H1 (cell line): ENCODE measurements around the gene BTN2A1. TPM values are rescaled to one million over a fixed set of nuclear protein-coding genes. Genes with fewer than 3 reads are reported as not detected.
A peak's percentile ranks its signal among the peaks of the same experiment; 100 is the strongest.

Source experiments
- CTCF ChIA-PET: fragments of 300-600 bp; sonication (Branson Sonifier 250); formaldehyde crosslinking; loops from one replicate; lab custom pipeline; 2021; ENCODE audit not compliant: partially characterized antibody; lab: Charles Lee
- POLR2A ChIA-PET: fragments of 300-600 bp; sonication (Branson Sonifier 250); formaldehyde crosslinking; loops from one replicate; lab custom pipeline; 2021; ENCODE audit warnings: inconsistent platforms; ENCODE audit not compliant: partially characterized antibody; lab: Charles Lee
- DNase-seq, 2 experiments: peaks; one replicate each; pipeline versions ENCODE4 v3.0.0 to v3.0.0-alpha.2; 2010 to 2022; ENCODE audit warnings: low spot score in 2 of 2, low read depth in 1 of 2, mixed read lengths in 1 of 2
- FAIRE-seq: peaks from 2 replicates; lab custom pipeline; 2011; peaks lifted over from hg19 to GRCh38; lab: Jason Lieb, UNC
- H2AFZ ChIP-seq: 2 replicates; pipeline ENCODE4 v1.8.1; 2012; ENCODE audit warnings: low read length, inconsistent platforms
- H2AK5ac ChIP-seq: 2 replicates; pipeline ENCODE4 v1.6.1; 2013; ENCODE audit warnings: low read depth, low read length
- H2BK120ac ChIP-seq: replicated peaks from 2 replicates; pipeline ENCODE3; 2013; ENCODE audit warnings: low read depth, low read length, inconsistent platforms
- H2BK12ac ChIP-seq: 2 replicates; pipeline ENCODE4 v1.6.1; 2013; ENCODE audit warnings: low read depth, low read length
- H2BK15ac ChIP-seq: 2 replicates; pipeline ENCODE4 v1.6.1; 2013; ENCODE audit warnings: low read length
- H2BK20ac ChIP-seq: 2 replicates; pipeline ENCODE4 v1.6.1; 2013; ENCODE audit warnings: low read length
- H2BK5ac ChIP-seq: 2 replicates; pipeline ENCODE4 v1.6.1; 2013; ENCODE audit warnings: low read depth, low read length
- H3K14ac ChIP-seq: 2 replicates; pipeline ENCODE4 v1.6.1; 2013; ENCODE audit warnings: inconsistent platforms; ENCODE audit not compliant: insufficient read length
- H3K18ac ChIP-seq: 2 replicates; pipeline ENCODE4 v1.6.1; 2013; ENCODE audit warnings: low read length; ENCODE audit errors: extremely low read depth
- H3K23ac ChIP-seq: 2 replicates; pipeline ENCODE4 v1.6.1; 2013; ENCODE audit warnings: inconsistent platforms; ENCODE audit not compliant: insufficient read length
- H3K23me2 ChIP-seq: 2 replicates; pipeline ENCODE4 v1.6.1; 2013; ENCODE audit warnings: low read depth, low read length
- H3K27ac ChIP-seq: 2 replicates; pipeline ENCODE4 v1.6.1; 2011; ENCODE audit warnings: low read depth, low read length, inconsistent platforms
- H3K27me3 ChIP-seq, 4 experiments: replicated peaks in 1 of 4; 1 replicate in 1 of 4; 2 replicates in 3 of 4; pipeline versions ENCODE4 v1.6.1 to v1.8.1; 2011 to 2013; ENCODE audit warnings: low read length in 3 of 4, mild to moderate bottlenecking in 3 of 4, inconsistent platforms in 2 of 4, mixed read lengths in 2 of 4, moderate library complexity in 1 of 4; ENCODE audit not compliant: control insufficient read depth in 3 of 4, insufficient read depth in 3 of 4; ENCODE audit errors: extremely low read depth in 1 of 4
- H3K36me3 ChIP-seq, 4 experiments: 2 replicates each; pipeline versions ENCODE4 v1.6.1 to v1.8.1; 2011 to 2013; ENCODE audit warnings: mild to moderate bottlenecking in 4 of 4, low read length in 3 of 4, moderate library complexity in 2 of 4, control low read depth in 1 of 4, inconsistent platforms in 1 of 4; ENCODE audit not compliant: insufficient read depth in 4 of 4, control insufficient read depth in 2 of 4
- H3K4ac ChIP-seq: replicated peaks from 2 replicates; pipeline ENCODE3; 2013; ENCODE audit warnings: low read length, low read depth, mixed read lengths, inconsistent platforms; ENCODE audit not compliant: insufficient read length
- H3K4me1 ChIP-seq, 4 experiments: replicated peaks in 1 of 4; 1 replicate in 1 of 4; 2 replicates in 3 of 4; pipeline versions ENCODE4 v1.6.1 to v1.8.1; 2011 to 2013; ENCODE audit warnings: low read length in 3 of 4, inconsistent platforms in 2 of 4, mixed read lengths in 1 of 4; ENCODE audit not compliant: insufficient read depth in 4 of 4, control insufficient read depth in 3 of 4
- H3K4me2 ChIP-seq, 2 experiments: 2 replicates each; pipeline versions ENCODE4 v1.6.1 to v1.8.1; 2011 to 2013; ENCODE audit warnings: low read depth in 2 of 2, low read length in 2 of 2, control low read depth in 1 of 2, inconsistent platforms in 1 of 2, mild to moderate bottlenecking in 1 of 2; ENCODE audit not compliant: insufficient read depth in 1 of 2
- H3K4me3 ChIP-seq, 4 experiments: fragments of 200-600, 300-600 bp in 1 of 4; sonication (generic), shearing (Covaris generic), sonication (Bioruptor Twin) in 1 of 4; 2 replicates each; pipeline versions ENCODE4 v1.5.1 to v1.8.1; 2011 to 2016; ENCODE audit warnings: low read length in 4 of 4, low read depth in 3 of 4, control low read depth in 2 of 4, inconsistent platforms in 2 of 4, mild to moderate bottlenecking in 2 of 4, mixed read lengths in 1 of 4, moderate library complexity in 1 of 4; ENCODE audit not compliant: insufficient read depth in 2 of 4; ENCODE audit errors: extremely low read depth in 1 of 4
- H3K56ac ChIP-seq: replicated peaks from 2 replicates; pipeline ENCODE3; 2013; ENCODE audit warnings: low read depth, mild to moderate bottlenecking, mixed read lengths, low read length, inconsistent platforms; ENCODE audit not compliant: insufficient read length
- H3K79me1 ChIP-seq: 2 replicates; pipeline ENCODE4 v1.6.1; 2013; ENCODE audit warnings: low read depth, low read length, control low read depth
- H3K79me2 ChIP-seq, 2 experiments: 2 replicates each; pipeline versions ENCODE4 v1.6.1 to v1.8.1; 2012 to 2013; ENCODE audit warnings: low read length in 2 of 2, mild to moderate bottlenecking in 2 of 2, inconsistent platforms in 1 of 2; ENCODE audit not compliant: insufficient read depth in 2 of 2, control insufficient read depth in 1 of 2
- H3K9ac ChIP-seq, 4 experiments: replicated peaks in 1 of 4; 1 replicate in 1 of 4; 2 replicates in 3 of 4; pipeline versions ENCODE4 v1.6.1 to v1.8.1; 2011 to 2013; ENCODE audit warnings: low read depth in 3 of 4, low read length in 3 of 4, control low read depth in 2 of 4, mild to moderate bottlenecking in 2 of 4, moderate library complexity in 2 of 4, inconsistent platforms in 1 of 4; ENCODE audit errors: extremely low read depth in 1 of 4
- H3K9me3 ChIP-seq, 2 experiments: 2 replicates each; pipeline versions ENCODE4 v1.6.1 to v1.8.1; 2012 to 2013; ENCODE audit warnings: mild to moderate bottlenecking in 2 of 2, moderate library complexity in 2 of 2, control low read depth in 1 of 2, inconsistent platforms in 1 of 2, low read depth in 1 of 2, low read length in 1 of 2, mixed read lengths in 1 of 2; ENCODE audit not compliant: insufficient read depth in 2 of 2
- H4K20me1 ChIP-seq, 2 experiments: replicated peaks in 1 of 2; 2 replicates each; pipeline versions ENCODE3 to v1.8.1; 2011 to 2013; ENCODE audit warnings: inconsistent platforms in 2 of 2, low read length in 2 of 2, mild to moderate bottlenecking in 1 of 2; ENCODE audit not compliant: insufficient read depth in 2 of 2, control insufficient read depth in 1 of 2
- H4K5ac ChIP-seq: 2 replicates; pipeline ENCODE4 v1.6.1; 2013; ENCODE audit warnings: low read length, low read depth, mixed read lengths, inconsistent platforms; ENCODE audit not compliant: insufficient read length
- H4K8ac ChIP-seq: 2 replicates; pipeline ENCODE4 v1.8.0; 2013; ENCODE audit warnings: mild to moderate bottlenecking, moderate library complexity, low read length, inconsistent platforms; ENCODE audit not compliant: insufficient read depth; ENCODE audit errors: extremely low read depth
- H4K91ac ChIP-seq: replicated peaks from 2 replicates; pipeline ENCODE3; 2013; ENCODE audit warnings: low read length, mixed read lengths, inconsistent platforms; ENCODE audit not compliant: insufficient read length
- ASH2L ChIP-seq: fragments of 200-600, 300-600 bp; sonication (generic); IDR thresholded peaks from one replicate; pipeline ENCODE4 v1.7.1; 2017; ENCODE audit warnings: low read length
- BRCA1 ChIP-seq: IDR thresholded peaks from 2 replicates; pipeline ENCODE4 v1.6.1; 2012; ENCODE audit warnings: low read depth, low read length, improper control_type of control experiment
- EP300 ChIP-seq, 2 experiments: IDR thresholded peaks; 1 replicate in 1 of 2; 2 replicates in 1 of 2; pipeline ENCODE4 v1.6.1; 2011 to 2012; ENCODE audit warnings: low read depth in 2 of 2, low read length in 2 of 2, mild to moderate bottlenecking in 2 of 2, borderline replicate concordance in 1 of 2, inconsistent platforms in 1 of 2, moderate library complexity in 1 of 2
- FOSL1 ChIP-seq: IDR thresholded peaks from 2 replicates; pipeline ENCODE4 v1.6.1; 2011; ENCODE audit warnings: mild to moderate bottlenecking, low read depth, low read length, moderate library complexity; ENCODE audit not compliant: insufficient read depth
- MAFK ChIP-seq: IDR thresholded peaks from 2 replicates; pipeline ENCODE4 v1.6.1; 2012; ENCODE audit warnings: low read depth, mild to moderate bottlenecking, improper control_type of control experiment, low read length
- RAD21 ChIP-seq, 2 experiments: IDR thresholded peaks in 1 of 2; conservative IDR thresholded peaks in 1 of 2; 2 replicates each; pipeline ENCODE4 v1.6.1; 2011; ENCODE audit warnings: low read depth in 2 of 2, low read length in 2 of 2, improper control_type of control experiment in 1 of 2, inconsistent platforms in 1 of 2, mild to moderate bottlenecking in 1 of 2, moderate library complexity in 1 of 2
- SIN3A ChIP-seq, 2 experiments: IDR thresholded peaks in 1 of 2; conservative IDR thresholded peaks in 1 of 2; 2 replicates each; pipeline ENCODE4 v1.6.1; 2011 to 2012; ENCODE audit warnings: low read length in 2 of 2, improper control_type of control experiment in 1 of 2, low read depth in 1 of 2, mild to moderate bottlenecking in 1 of 2
- SP2 ChIP-seq: IDR thresholded peaks from 2 replicates; pipeline ENCODE4 v1.6.1; 2012; ENCODE audit warnings: mild to moderate bottlenecking, low read length, inconsistent platforms
- ZNF274 ChIP-seq: IDR thresholded peaks from 2 replicates; pipeline ENCODE4 v1.7.0; 2012; ENCODE audit warnings: low read length, borderline replicate concordance; ENCODE audit errors: extremely low read depth
- WGBS, 2 experiments: shearing (Covaris generic) in 1 of 2; methylation state at CpG; one replicate each; pipeline versions ENCODE4 v1.1.6 to v1.1.7; 2013 to 2015; ENCODE audit warnings: low lambda C conversion rate in 2 of 2, mixed read lengths in 2 of 2, inconsistent platforms in 1 of 2, low coverage in 1 of 2, missing lambda C conversion rate in 1 of 2; ENCODE audit not compliant: insufficient replicate concordance in 2 of 2, insufficient coverage in 1 of 2, insufficient read length in 1 of 2; ENCODE audit errors: extremely low coverage in 1 of 2, missing lambda C conversion rate in 1 of 2; 5-methylcytosine and 5-hydroxymethylcytosine counted together
- polyA plus RNA-seq, 7 experiments: library from polyadenylated mRNA; depleted of rRNA in 3 of 7; stranded (reverse) in 5 of 7; unstranded in 2 of 7; fragments of >200 nt in 5 of 7; fragments of 200-250 nt in 2 of 7; gene quantifications; 1 replicate in 5 of 7; 2 replicates in 1 of 7; 4 replicates in 1 of 7; pipeline versions ENCODE4 v1.2.1 to v1.2.3, GENCODE V29; 2011 to 2013; ENCODE audit warnings: missing spikeins in 2 of 7, mixed read lengths in 2 of 7
- total RNA-seq: library from RNA; stranded (reverse); fragmentation: NEBNext Ultra II Directional; extraction: Animal tissue kit (Norgen Biotek cat#: 25700); gene quantifications from 2 replicates; pipeline ENCODE4 v1.2.1, GENCODE V29; 2021

BTN2A1 gene
- total and polyA plus RNA-seq, 2 of the 8 experiments (the other 6 are each of a cell fraction or from before 2014, with no cell fraction given): 8.7 to 11.0 TPM

DNA sequence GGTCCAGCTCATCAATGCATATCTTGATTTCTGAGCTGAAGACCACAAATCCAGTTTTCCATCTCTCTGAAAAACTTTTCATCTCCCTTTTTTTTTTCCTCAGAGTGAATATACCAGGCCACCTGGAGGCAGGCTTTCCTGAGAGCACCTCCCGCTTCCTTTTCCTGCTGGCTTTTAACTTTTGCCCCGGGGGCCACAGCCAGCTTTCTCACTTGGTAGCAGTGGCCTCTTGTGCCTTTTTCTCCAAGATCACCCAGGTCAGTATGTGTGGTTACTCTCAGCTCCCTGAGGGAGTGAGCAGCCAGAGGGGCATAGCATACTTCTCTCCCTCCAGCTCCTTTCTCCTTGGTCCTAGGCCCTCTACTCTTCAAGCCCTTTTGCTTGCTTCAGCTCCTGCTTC is 42.3 kb downstream of the BTN2A1 start, which contains the start of gene BTN1A1:
Gene BTN1A1 (plus strand): TSS at position 202 of the 400 bp plus-strand sequence. CDS start 984 bp downstream, outside the sequence.
- Histone ChIP-seq H3K4me1 (peaks cover 0 to 6% (median under 1%) of the 10 kb centered on the region in 4 experiments; a peak in 1 of 7 replicates), H2BK15ac (no peak within 1 kb of the TSS; the same call in 1 of the 2 replicates), H3K9ac (no peak within 1 kb of the TSS), H3K27me3 (peaks cover 13 to 30% (median 26%) of the 10 kb centered on the region in 4 experiments), H3K36me3 (no peaks in the 10 kb centered on the region), H2BK20ac (no peak within 1 kb of the TSS), H3K23ac (no peak within 1 kb of the TSS), H4K20me1 (no peaks in the 10 kb centered on the region), H3K9me3 (no peaks in the 10 kb centered on the region), H2AFZ (0 out of 2 replicates have a peak within 1 kb of the TSS, but pooled peaks have one; percentile 71), H4K91ac (no peak within 1 kb of the TSS), H3K79me2 (no peaks in the 10 kb centered on the region), H2BK120ac (no peak within 1 kb of the TSS), H3K56ac (no peak within 1 kb of the TSS), H3K4ac (no peak within 1 kb of the TSS), H4K8ac (no peak within 1 kb of the TSS), H3K23me2 (no peaks in the 10 kb centered on the region; the same call in 1 of the 2 replicates), H3K18ac (no peak within 1 kb of the TSS), H3K14ac (no peak within 1 kb of the TSS), H2BK5ac (no peak within 1 kb of the TSS), H3K27ac (no peak within 1 kb of the TSS), H3K4me2 (peak within 1 kb of the TSS; percentile 80 to 86; a peak in 3 of 4 replicates), H3K4me3 (peak within 1 kb of the TSS in 1 of 4 experiments; percentile 56; a peak in 4 of 8 replicates), H2AK5ac (no peak within 1 kb of the TSS), H4K5ac (no peak within 1 kb of the TSS), H2BK12ac (no peak within 1 kb of the TSS), H3K79me1 (no peaks in the 10 kb centered on the region)
- DNase-seq (no peak), FAIRE-seq (no peak)
- TF ChIP-seq SP2: no peak
- no peak for TF ChIP-seq ZNF274
- no peak for TF ChIP-seq MAFK
- TF ChIP-seq RAD21 (IDR thresholded peaks at IDR 0.05 in 1 of 2, conservative IDR thresholded peaks at IDR 0.05 in 1 of 2; ENCODE audit: low read depth in 2 of 2, low read length in 2 of 2): no peak
- no peak for TF ChIP-seq SIN3A (conservative IDR thresholded peaks at IDR 0.05 in 1 of 2, IDR thresholded peaks at IDR 0.05 in 1 of 2; ENCODE audit: low read depth in 1 of 2, low read length in 2 of 2)
- no peak for TF ChIP-seq FOSL1
- no peak for TF ChIP-seq ASH2L
- TF ChIP-seq BRCA1: no peak
- TF ChIP-seq EP300 (IDR thresholded peaks at IDR 0.05; ENCODE audit: borderline replicate concordance in 1 of 2, low read depth in 2 of 2, low read length in 2 of 2): no peak
- POLR2A ChIA-PET: interaction anchor here (0.8 to 2.1 kb wide), 4 partner anchors 12 to 216 kb away, joined by 3 to 9 read pairs (median 4); no protein-coding TSS in a partner anchor
- CTCF ChIA-PET: interaction anchor here (1.2 to 1.7 kb wide), 2 partner anchors 57 to 95 kb away, joined by 3 read pairs; no protein-coding TSS in a partner anchor
- WGBS, 2 experiments: 62% methylated on average over 2 of the region's 2 CpGs; no CpG with 5 or more reads in 1 of the 2 experiments
